GM12873 (cell line): ENCODE data around the gene STK35.

ENCODE experiments used
- CTCF ChIP-seq: IDR thresholded peaks from 2 replicates; pipeline ENCODE4 v1.5.1; 2012; ENCODE audit warnings: low read depth, mild to moderate bottlenecking, moderate library complexity, low read length, control low read depth; ENCODE audit not compliant: insufficient read depth; ENCODE audit errors: missing control alignments

Gene STK35

GRCh38 chr20:2164421-2164820, 62.8 kb downstream of the STK35 start:
- TF ChIP-seq CTCF = no peak

- no peak for TF ChIP-seq CTCF
Observed at GRCh38 chr20:2164966-2165365, 63.3 kb downstream of the STK35 start.

GRCh38 chr20:2165871-2166270, 64.2 kb downstream of the STK35 start:
- TF ChIP-seq CTCF = no peak

GRCh38 chr20:2167112-2167511, 65.5 kb downstream of the STK35 start:
- TF ChIP-seq CTCF = no peak

- no peak for TF ChIP-seq CTCF
Observed at GRCh38 chr20:2168946-2169345, 67.3 kb downstream of the STK35 start.

GRCh38 chr20:2169456-2170088, 67.9 kb downstream of the STK35 start:
- no peak for TF ChIP-seq CTCF

GRCh38 chr20:2170404-2170803, 68.8 kb downstream of the STK35 start:
- no peak for TF ChIP-seq CTCF
